WTC11 (cell line): ENCODE measurements around the gene GGN. TPM values are rescaled to one million over a fixed set of nuclear protein-coding genes. Genes with fewer than 3 reads are reported as not detected.

Experiments
- ATAC-seq: fragments of 200-7000 bp; cut with Tn5 transposase; 2 replicates; pipeline ENCODE4 v1.10.0; 2021; ENCODE audit warnings: mild to moderate bottlenecking, moderate library complexity
- CTCF ChIA-PET: fragments of 300-600 bp; sonication (Branson Sonifier 250); formaldehyde crosslinking; loops from one replicate; lab custom pipeline; 2021; ENCODE audit warnings: antibody characterized with exemption; lab: Charles Lee
- POLR2A ChIA-PET: fragments of 350-600 bp; sonication (Branson Sonifier 250); formaldehyde crosslinking; loops from one replicate; lab custom pipeline; 2021; ENCODE audit warnings: antibody characterized with exemption; lab: Charles Lee
- DNase-seq: peaks from one replicate; pipeline ENCODE4 v3.0.0; 2021; ENCODE audit warnings: low spot score
- H3K27ac Mint-ChIP-seq: 2 replicates; pipeline ENCODE4 v1.8.0; 2021; ENCODE audit warnings: mixed read lengths
- H3K27me3 Mint-ChIP-seq: 2 replicates; pipeline ENCODE4 v1.8.0; 2021; ENCODE audit warnings: low read depth, mild to moderate bottlenecking, moderate library complexity, mixed read lengths
- H3K36me3 Mint-ChIP-seq: 2 replicates; pipeline ENCODE4 v1.8.0; 2021; ENCODE audit warnings: mixed read lengths
- H3K4me1 Mint-ChIP-seq: 2 replicates; pipeline ENCODE4 v1.8.0; 2022; ENCODE audit warnings: mixed read lengths
- H3K4me3 Mint-ChIP-seq: 2 replicates; pipeline ENCODE4 v1.8.0; 2021; ENCODE audit warnings: mild to moderate bottlenecking, moderate library complexity, mixed read lengths
- H3K9me3 Mint-ChIP-seq: 2 replicates; pipeline ENCODE4 v1.8.0; 2021; ENCODE audit warnings: mixed read lengths
- CREM ChIP-seq: sonication (generic); formaldehyde crosslinking; IDR thresholded peaks from 2 replicates; pipeline ENCODE4 v1.8.1; 2022; ENCODE audit warnings: mild to moderate bottlenecking, missing genetic modification reagents, moderate library complexity
- CTCF ChIP-seq: fragments of 200-600 bp; IDR thresholded peaks from 2 replicates; pipeline ENCODE4 v1.8.0; 2022; ENCODE audit warnings: antibody characterized with exemption
- E2F1 ChIP-seq: sonication (generic); formaldehyde crosslinking; IDR thresholded peaks from 2 replicates; pipeline ENCODE4 v1.8.0; 2022; ENCODE audit warnings: mild to moderate bottlenecking, missing genetic modification reagents
- ESRRA ChIP-seq: sonication (generic); formaldehyde crosslinking; IDR thresholded peaks from 2 replicates; pipeline ENCODE4 v1.8.1; 2022; ENCODE audit warnings: mild to moderate bottlenecking, missing genetic modification reagents, borderline replicate concordance
- ETV6 ChIP-seq: sonication (generic); formaldehyde crosslinking; IDR thresholded peaks from 2 replicates; pipeline ENCODE4 v1.8.1; 2022; ENCODE audit warnings: mild to moderate bottlenecking, missing genetic modification reagents
- FOXP1 ChIP-seq: sonication (generic); formaldehyde crosslinking; IDR thresholded peaks from 2 replicates; pipeline ENCODE4 v1.8.0; 2022; ENCODE audit warnings: missing genetic modification reagents, mild to moderate bottlenecking, moderate library complexity, borderline replicate concordance
- FOXP4 ChIP-seq: sonication (generic); formaldehyde crosslinking; IDR thresholded peaks from 2 replicates; pipeline ENCODE4 v1.8.0; 2022; ENCODE audit warnings: mild to moderate bottlenecking, missing genetic modification reagents
- GABPB1 ChIP-seq: sonication (generic); formaldehyde crosslinking; IDR thresholded peaks from 2 replicates; pipeline ENCODE4 v1.8.1; 2023; ENCODE audit warnings: mild to moderate bottlenecking, missing genetic modification reagents
- HMGA2 ChIP-seq: fragments of 250-450 bp; sonication (Bioruptor Pico); IDR thresholded peaks from 2 replicates; pipeline ENCODE4 v1.4.0; 2021; ENCODE audit warnings: mild to moderate bottlenecking, moderate library complexity
- MXD4 ChIP-seq: fragments of 250-450 bp; sonication (Bioruptor Pico); IDR thresholded peaks from 2 replicates; pipeline ENCODE4 v1.8.0; 2021; ENCODE audit warnings: mild to moderate bottlenecking, moderate library complexity, borderline replicate concordance
- NFE2L1 ChIP-seq: sonication (generic); formaldehyde crosslinking; IDR thresholded peaks from 2 replicates; pipeline ENCODE4 v1.8.1; 2023; ENCODE audit warnings: missing genetic modification reagents
- TCF7 ChIP-seq: sonication (generic); formaldehyde crosslinking; IDR thresholded peaks from 2 replicates; pipeline ENCODE4 v1.8.0; 2022; ENCODE audit warnings: mild to moderate bottlenecking, low read depth, missing genetic modification reagents, moderate library complexity
- ZNF121 ChIP-seq: sonication (generic); formaldehyde crosslinking; IDR thresholded peaks from 2 replicates; pipeline ENCODE4 v1.8.0; 2023; ENCODE audit warnings: missing genetic modification reagents
- ZNF281 ChIP-seq: sonication (generic); formaldehyde crosslinking; IDR thresholded peaks from 2 replicates; pipeline ENCODE4 v1.8.0; 2023; ENCODE audit warnings: mild to moderate bottlenecking, missing genetic modification reagents
- ZNF396 ChIP-seq: fragments of 250-450 bp; sonication (Bioruptor Pico); IDR thresholded peaks from 2 replicates; pipeline ENCODE4 v1.8.0; 2021; ENCODE audit warnings: mild to moderate bottlenecking, moderate library complexity, borderline replicate concordance
- total RNA-seq: library from RNA; stranded (reverse); gene quantifications from 3 replicates; pipeline ENCODE4 v1.2.3, GENCODE V29; 2021
- TF ChIP-seq, protein P1 (sequence below): sonication (generic); formaldehyde crosslinking; IDR thresholded peaks from 2 replicates; pipeline ENCODE4 v1.8.1; 2022; ENCODE audit warnings: mild to moderate bottlenecking, moderate library complexity, missing genetic modification reagents
- TF ChIP-seq, protein P2 (sequence below): fragments of 250-450 bp; sonication (Bioruptor Pico); conservative IDR thresholded peaks from 2 replicates; pipeline ENCODE4 v1.9.0; 2021; ENCODE audit warnings: mild to moderate bottlenecking
- TF ChIP-seq, protein P3 (sequence below): fragments of 250-450 bp; sonication (Bioruptor Pico); IDR thresholded peaks from 2 replicates; pipeline ENCODE4 v1.9.0; 2021; ENCODE audit warnings: moderate library complexity, mild to moderate bottlenecking, inconsistent platforms, borderline replicate concordance

Gene GGN
- total RNA-seq, 1 experiment from 2014 or later: 2.4 TPM

- TF ChIP-seq TCF7 (peak; percentile 65; the same call in 1 of the 2 replicates), E2F1 (CRISPR knock-in tag) (peak; percentile 41; the same call in 1 of the 2 replicates), GABPB1 (no peak), ESRRA (peak; percentile 24; the same call in 1 of the 2 replicates), NFE2L1 (0 out of 2 replicates have a peak, but pooled peaks have one; percentile 49), ZNF121 (CRISPR knock-in tag) (no peak), FOXP1 (CRISPR knock-in tag) (peak; percentile 92), ZNF396 (CRISPR knock-in tag) (no peak), FOXP4 (CRISPR knock-in tag) (peak; percentile 42; the same call in 1 of the 2 replicates), CREM (peak; percentile 38; the same call in 1 of the 2 replicates), ZNF281 (CRISPR knock-in tag) (peak; percentile 54; the same call in 1 of the 2 replicates)
- TF ChIP-seq, protein P1, sequence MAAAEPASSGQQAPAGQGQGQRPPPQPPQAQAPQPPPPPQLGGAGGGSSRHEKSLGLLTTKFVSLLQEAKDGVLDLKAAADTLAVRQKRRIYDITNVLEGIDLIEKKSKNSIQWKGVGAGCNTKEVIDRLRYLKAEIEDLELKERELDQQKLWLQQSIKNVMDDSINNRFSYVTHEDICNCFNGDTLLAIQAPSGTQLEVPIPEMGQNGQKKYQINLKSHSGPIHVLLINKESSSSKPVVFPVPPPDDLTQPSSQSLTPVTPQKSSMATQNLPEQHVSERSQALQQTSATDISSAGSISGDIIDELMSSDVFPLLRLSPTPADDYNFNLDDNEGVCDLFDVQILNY: peak; percentile 69; the same call in 1 of the 2 replicates
- TF ChIP-seq, all 79 proteins: peak for 23
These were observed 15.3 kb upstream of the GGN start, which contains the start of gene FAM98C (continued) for GRCh38 chr19:38402967-38403674.

DNA sequence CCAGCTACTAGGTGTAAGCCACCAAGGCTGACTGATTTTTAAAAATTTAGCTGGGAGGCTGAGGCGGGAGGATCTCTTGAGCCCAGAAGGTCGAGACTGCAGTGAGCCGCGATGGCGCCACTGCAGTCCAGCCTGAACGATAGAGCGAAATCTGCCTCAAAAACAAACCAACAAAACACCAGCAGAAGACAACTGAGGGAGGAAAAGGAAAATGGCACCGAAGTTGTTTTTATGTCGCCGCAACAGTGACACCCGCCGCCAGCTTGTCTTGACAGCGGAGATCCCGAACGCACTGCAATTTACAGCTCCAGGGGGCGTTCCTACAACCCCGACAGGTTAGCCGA, 14.8 kb upstream of the GGN start:
- ATAC-seq: no peak
- Mint-ChIP-seq H3K4me3 (peak overlapping the region; percentile 56), H3K36me3 (no peaks in the 10 kb centered on the region), H3K27me3 (peaks cover 64% of the 10 kb centered on the region)
- no peak for TF ChIP-seq ETV6 (CRISPR knock-in tag)
- no peak for TF ChIP-seq CTCF
- TF ChIP-seq, protein P2, sequence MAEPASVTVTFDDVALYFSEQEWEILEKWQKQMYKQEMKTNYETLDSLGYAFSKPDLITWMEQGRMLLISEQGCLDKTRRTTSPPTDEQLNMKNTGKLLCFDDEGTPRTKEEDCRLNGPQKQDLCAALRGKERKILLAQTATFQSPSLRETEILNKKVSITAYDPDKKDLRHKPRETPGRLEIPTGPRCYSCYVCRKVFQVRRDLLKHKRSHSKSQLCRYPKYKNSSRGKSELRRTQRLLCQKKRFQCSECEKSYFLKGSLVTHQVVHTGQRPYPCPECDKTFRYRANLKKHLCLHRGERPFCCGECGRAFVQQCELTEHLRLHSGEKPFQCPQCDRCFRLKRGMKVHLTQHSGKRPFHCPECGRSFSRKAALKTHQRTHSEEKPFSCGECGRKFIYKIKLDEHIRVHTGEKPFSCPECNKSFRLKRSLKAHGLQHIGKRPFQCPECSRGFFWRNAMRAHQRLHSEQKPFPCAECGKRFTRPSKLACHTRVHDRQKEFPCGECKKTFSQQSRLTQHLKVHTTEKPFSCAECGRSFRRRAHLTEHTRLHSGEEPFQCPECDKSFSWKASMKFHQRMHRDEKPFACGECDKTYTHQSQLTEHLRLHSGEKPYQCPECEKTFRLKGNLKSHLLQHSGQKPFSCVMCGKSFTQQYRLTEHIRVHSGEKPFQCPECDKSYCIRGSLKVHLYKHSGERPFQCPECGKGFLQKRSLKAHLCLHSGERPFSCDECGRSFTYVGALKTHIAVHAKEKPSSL (CRISPR knock-in tag): no peak
- TF ChIP-seq ESRRA: no peak
- no peak for TF ChIP-seq FOXP1 (CRISPR knock-in tag)
- no peak for TF ChIP-seq MXD4 (CRISPR knock-in tag)
- TF ChIP-seq HMGA2 (CRISPR knock-in tag): no peak
- TF ChIP-seq, protein P3, sequence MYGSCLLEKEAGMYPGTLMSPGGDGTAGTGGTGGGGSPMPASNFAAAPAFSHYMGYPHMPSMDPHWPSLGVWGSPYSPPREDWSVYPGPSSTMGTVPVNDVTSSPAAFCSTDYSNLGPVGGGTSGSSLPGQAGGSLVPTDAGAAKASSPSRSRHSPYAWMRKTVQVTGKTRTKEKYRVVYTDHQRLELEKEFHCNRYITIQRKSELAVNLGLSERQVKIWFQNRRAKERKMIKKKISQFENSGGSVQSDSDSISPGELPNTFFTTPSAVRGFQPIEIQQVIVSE (CRISPR knock-in tag): no peak
- TF ChIP-seq, all 79 proteins: peak for 0
- Mint-ChIP-seq H3K27ac (no peak overlapping the region), H3K4me1 (no peaks in the 10 kb centered on the region), H3K9me3 (no peaks in the 10 kb centered on the region)
- ChIA-PET POLR2A (interaction anchor here (0.9 to 2.0 kb wide), 10 partner anchors 13 to 232 kb away, joined by 3 to 14 read pairs (median 4); partner anchors contain the start of genes GGN, PSMD8 and SPRED3), CTCF (interaction anchor here (0.5 to 3.0 kb wide), 103 partner anchors 9 to 908 kb away, joined by 3 to 110 read pairs (median 5); partner anchors contain the start of genes ACTN4, C19orf33, CATSPERG and CCER2)
- no peak for DNase-seq
